Glutamatergic neuron (in vitro differentiated cells): Measurements from ENCODE around the gene OTUD5. TPM values are rescaled to one million over a fixed set of nuclear protein-coding genes. Genes with fewer than 3 reads are reported as not detected.
"Not testable (repeated sequence)": the region's sequence is repeated elsewhere in the genome, so short reads cannot be mapped to it uniquely, and the experiment has no call there.

Experiments
- DNase-seq: peaks from one replicate; pipeline ENCODE4 v3.0.0; 2022
- H3K27ac Mint-ChIP-seq: one replicate; pipeline ENCODE4 v1.8.0; 2020; ENCODE audit warnings: mild to moderate bottlenecking, mixed read lengths, inconsistent platforms; ENCODE audit not compliant: unreplicated experiment
- H3K27me3 Mint-ChIP-seq: one replicate; pipeline ENCODE4 v1.8.0; 2020; ENCODE audit warnings: mild to moderate bottlenecking, moderate library complexity, mixed read lengths, inconsistent platforms; ENCODE audit not compliant: unreplicated experiment
- H3K36me3 Mint-ChIP-seq: one replicate; pipeline ENCODE4 v1.8.0; 2020; ENCODE audit warnings: mild to moderate bottlenecking, mixed read lengths, inconsistent platforms; ENCODE audit not compliant: unreplicated experiment
- H3K4me1 Mint-ChIP-seq: one replicate; pipeline ENCODE4 v1.8.0; 2020; ENCODE audit warnings: mild to moderate bottlenecking, low read depth, mixed read lengths, inconsistent platforms; ENCODE audit not compliant: unreplicated experiment
- H3K4me3 Mint-ChIP-seq: one replicate; pipeline ENCODE4 v1.8.0; 2020; ENCODE audit warnings: mild to moderate bottlenecking, mixed read lengths, inconsistent platforms; ENCODE audit not compliant: unreplicated experiment
- H3K9me3 Mint-ChIP-seq: one replicate; pipeline ENCODE4 v1.8.0; 2020; ENCODE audit warnings: mild to moderate bottlenecking, moderate library complexity, mixed read lengths, inconsistent platforms; ENCODE audit not compliant: unreplicated experiment
- total RNA-seq: library from RNA; stranded (reverse); fragmentation: NEBNext Ultra II Directional; extraction: Animal tissue kit (Norgen Biotek cat#: 25700); gene quantifications from one replicate; pipeline ENCODE4 v1.2.1, GENCODE V29; 2021; ENCODE audit not compliant: unreplicated experiment
- TF ChIP-seq, protein P1 (sequence below): fragments of 200-600 bp; sonication (generic); IDR thresholded peaks from one replicate; pipeline ENCODE4 v1.5.0; 2021; ENCODE audit not compliant: partially characterized antibody, unreplicated experiment

The OTUD5 gene
- total RNA-seq, 1 donor from 2014 or later: 68.3 TPM

DNA sequence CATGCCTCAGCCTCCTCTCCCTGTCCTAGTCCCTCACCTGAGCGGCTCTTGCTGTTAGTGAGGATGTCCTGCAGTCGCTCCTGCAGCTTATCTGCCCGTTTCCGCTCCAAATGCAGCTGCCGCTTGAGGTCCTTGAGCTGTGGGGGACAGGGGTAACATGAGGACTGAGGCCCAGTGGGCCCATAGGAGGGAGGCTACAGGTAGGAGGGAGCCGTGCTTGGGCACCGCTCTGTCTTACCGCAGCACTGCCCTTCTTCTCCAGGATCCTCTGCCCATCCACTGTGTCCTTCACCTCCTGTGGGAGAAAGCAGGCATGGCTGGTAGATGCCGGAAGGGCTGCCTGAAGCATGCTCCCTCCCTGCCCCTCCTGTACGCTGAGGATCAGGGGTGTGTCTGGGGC, 23.8 kb upstream of the OTUD5 start:
- Mint-ChIP-seq H3K9me3 (peaks cover 1% of the 10 kb centered on the region), H3K4me1 (peaks cover 2% of the 10 kb centered on the region), H3K27me3 (peaks cover 3% of the 10 kb centered on the region), H3K27ac (no peak overlapping the region), H3K36me3 (no peaks in the 10 kb centered on the region), H3K4me3 (no peak overlapping the region)
- no peak for DNase-seq
- TF ChIP-seq, protein P1, sequence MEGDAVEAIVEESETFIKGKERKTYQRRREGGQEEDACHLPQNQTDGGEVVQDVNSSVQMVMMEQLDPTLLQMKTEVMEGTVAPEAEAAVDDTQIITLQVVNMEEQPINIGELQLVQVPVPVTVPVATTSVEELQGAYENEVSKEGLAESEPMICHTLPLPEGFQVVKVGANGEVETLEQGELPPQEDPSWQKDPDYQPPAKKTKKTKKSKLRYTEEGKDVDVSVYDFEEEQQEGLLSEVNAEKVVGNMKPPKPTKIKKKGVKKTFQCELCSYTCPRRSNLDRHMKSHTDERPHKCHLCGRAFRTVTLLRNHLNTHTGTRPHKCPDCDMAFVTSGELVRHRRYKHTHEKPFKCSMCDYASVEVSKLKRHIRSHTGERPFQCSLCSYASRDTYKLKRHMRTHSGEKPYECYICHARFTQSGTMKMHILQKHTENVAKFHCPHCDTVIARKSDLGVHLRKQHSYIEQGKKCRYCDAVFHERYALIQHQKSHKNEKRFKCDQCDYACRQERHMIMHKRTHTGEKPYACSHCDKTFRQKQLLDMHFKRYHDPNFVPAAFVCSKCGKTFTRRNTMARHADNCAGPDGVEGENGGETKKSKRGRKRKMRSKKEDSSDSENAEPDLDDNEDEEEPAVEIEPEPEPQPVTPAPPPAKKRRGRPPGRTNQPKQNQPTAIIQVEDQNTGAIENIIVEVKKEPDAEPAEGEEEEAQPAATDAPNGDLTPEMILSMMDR: no peak

DNA sequence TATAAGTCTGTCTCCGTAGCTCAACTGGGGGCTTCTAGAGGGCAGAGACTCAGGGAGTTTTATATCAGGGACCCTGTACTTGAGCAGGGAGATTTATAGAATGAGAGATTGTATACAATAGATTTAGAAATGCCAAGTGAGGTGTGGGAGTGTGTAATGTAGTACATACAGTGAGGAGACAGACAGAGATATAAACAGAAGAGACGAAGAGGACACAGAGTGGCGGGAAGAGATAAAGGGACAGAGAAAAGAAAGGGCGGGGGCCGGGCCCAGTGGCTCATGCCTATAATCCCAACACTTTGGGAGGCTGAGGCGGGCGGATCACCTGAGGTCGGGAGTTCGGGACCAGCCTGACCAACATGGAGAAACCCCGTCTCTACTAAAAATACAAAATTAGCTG, 22.9 kb upstream of the OTUD5 start:
- H3K4me1 Mint-ChIP-seq, DNase-seq, H3K4me3 Mint-ChIP-seq, H3K27ac Mint-ChIP-seq, H3K27me3 Mint-ChIP-seq, H3K9me3 Mint-ChIP-seq, H3K36me3 Mint-ChIP-seq: not testable (repeated sequence)

DNA sequence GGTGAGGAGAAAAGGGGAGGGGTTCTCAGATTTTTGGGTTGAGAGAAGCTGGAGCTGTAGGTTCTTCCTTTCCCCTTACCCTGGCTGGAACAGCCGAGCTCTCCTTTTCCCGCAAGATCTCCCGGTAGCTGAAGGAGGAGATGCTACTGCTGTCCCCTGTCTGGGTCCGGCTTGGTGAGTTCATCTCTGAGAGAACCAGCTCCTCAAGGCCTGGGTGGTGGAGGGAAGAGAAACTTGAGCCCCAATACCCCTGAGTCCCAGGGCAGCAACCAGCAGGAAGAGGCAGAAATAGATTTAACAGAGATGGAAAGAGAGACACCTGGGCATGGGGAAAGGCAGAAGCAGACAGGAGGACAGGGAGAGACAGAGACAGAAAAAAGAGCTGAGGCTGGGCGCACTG, 20.8 kb upstream of the OTUD5 start:
- TF ChIP-seq, protein P1: no peak
- no peak for DNase-seq
- peaks cover 7% of the 10 kb centered on the region for H3K36me3 Mint-ChIP-seq
- H3K4me1 Mint-ChIP-seq: peaks cover 4% of the 10 kb centered on the region
- no peak overlapping the region for H3K4me3 Mint-ChIP-seq
- peaks cover 10% of the 10 kb centered on the region for H3K27me3 Mint-ChIP-seq
- H3K27ac Mint-ChIP-seq: no peak overlapping the region
- H3K9me3 Mint-ChIP-seq: peaks cover 1% of the 10 kb centered on the region

DNA sequence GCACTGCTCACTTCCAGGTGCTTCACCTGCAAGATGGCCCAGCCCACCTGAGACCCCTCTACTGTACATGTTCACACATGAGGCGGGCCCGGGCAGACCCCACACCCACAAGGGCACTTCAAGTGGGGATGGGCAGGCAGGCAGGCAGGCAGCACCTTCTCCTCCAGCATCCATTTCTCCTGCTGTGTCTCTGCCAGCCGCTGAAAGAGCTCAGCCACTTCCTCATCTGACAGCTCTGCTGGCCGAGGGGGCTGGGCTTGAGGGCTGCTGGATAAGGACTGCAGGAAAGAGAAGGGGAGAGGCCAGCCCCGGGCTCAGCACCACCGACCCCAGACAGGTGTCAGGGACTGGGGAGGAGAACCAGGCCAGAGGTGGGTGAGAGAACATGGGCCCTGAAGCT, 18.7 kb upstream of the OTUD5 start:
- TF ChIP-seq, protein P1: no peak
- peaks cover 14% of the 10 kb centered on the region for H3K27me3 Mint-ChIP-seq
- DNase-seq: no peak
- H3K4me3 Mint-ChIP-seq: no peak overlapping the region
- H3K9me3 Mint-ChIP-seq: peaks cover 4% of the 10 kb centered on the region
- peaks cover 7% of the 10 kb centered on the region for H3K36me3 Mint-ChIP-seq
- H3K27ac Mint-ChIP-seq: no peak overlapping the region
- peaks cover 12% of the 10 kb centered on the region for H3K4me1 Mint-ChIP-seq

DNA sequence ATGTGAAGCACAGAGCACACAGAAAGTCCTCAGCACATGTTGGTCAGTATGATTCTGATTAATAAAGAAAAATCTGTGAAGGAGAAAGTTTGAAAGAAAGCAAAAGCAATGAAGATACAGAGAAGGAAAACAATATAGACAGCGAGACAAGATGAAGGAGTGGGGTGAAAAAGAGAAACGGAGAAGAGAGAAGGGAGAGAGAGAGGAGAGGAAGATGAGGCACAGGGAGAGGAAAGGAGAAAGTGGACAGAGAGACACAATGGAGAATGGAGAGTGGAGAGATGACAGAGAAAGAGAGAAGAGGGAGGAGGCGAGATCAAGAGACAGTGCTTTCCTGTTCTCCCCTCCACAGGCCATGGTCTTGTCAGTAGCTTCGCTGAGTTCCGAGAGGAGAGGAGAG, 18.1 kb upstream of the OTUD5 start:
- Mint-ChIP-seq H3K4me3 (no peak overlapping the region), H3K9me3 (peaks cover 4% of the 10 kb centered on the region), H3K36me3 (peaks cover 7% of the 10 kb centered on the region)

More for the DNA sequence above, 18.1 kb upstream of the OTUD5 start:
- H3K27ac Mint-ChIP-seq: peak overlapping the region; percentile 4
- DNase-seq: no peak
- TF ChIP-seq, protein P1: no peak
- peaks cover 14% of the 10 kb centered on the region for H3K27me3 Mint-ChIP-seq
- peaks cover 12% of the 10 kb centered on the region for H3K4me1 Mint-ChIP-seq
